ENCODE measurements around the gene C2orf69. TPM values are rescaled to one million over a fixed set of nuclear protein-coding genes. Genes with fewer than 3 reads are reported as not detected.

C2orf69 gene, protein sequence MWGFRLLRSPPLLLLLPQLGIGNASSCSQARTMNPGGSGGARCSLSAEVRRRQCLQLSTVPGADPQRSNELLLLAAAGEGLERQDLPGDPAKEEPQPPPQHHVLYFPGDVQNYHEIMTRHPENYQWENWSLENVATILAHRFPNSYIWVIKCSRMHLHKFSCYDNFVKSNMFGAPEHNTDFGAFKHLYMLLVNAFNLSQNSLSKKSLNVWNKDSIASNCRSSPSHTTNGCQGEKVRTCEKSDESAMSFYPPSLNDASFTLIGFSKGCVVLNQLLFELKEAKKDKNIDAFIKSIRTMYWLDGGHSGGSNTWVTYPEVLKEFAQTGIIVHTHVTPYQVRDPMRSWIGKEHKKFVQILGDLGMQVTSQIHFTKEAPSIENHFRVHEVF
- 10 to 100 TPM; 12.4 to 15.3 TPM for total RNA-seq

DNA sequence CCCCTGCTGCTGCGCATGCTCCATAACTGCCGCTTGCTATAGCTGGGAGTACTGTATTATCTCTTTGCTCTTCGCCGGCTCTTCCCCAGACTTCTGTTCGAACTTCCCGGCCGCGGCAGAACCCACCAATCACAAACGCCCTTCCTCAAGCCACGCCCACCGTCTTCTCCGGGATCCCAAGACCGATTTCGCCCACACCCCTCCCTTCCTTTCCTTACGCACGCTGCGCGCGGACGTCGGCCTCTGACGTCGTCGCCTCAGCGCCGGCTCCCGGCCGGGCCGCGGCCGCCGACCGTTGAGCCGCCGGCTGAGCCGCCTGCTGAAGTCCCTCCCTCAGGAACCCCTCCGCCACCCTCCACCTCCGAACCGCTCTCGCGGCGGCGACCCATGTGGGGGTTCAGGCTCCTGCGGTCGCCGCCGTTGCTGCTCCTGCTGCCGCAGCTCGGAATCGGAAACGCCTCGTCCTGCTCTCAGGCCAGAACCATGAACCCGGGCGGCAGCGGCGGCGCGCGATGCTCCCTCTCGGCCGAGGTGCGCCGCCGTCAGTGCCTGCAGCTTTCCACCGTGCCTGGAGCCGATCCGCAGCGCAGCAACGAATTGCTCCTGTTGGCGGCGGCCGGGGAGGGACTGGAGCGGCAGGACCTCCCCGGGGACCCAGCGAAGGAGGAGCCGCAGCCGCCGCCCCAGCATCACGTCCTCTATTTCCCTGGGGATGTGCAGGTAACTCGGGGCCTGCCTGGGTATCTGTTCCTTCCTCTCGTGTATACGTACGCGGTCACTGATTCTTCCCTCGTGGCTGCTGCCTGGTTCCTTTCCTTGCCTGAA lies at the start of gene C2orf69:
Gene C2orf69 (plus strand): TSS at position 242 of the 825 bp plus-strand sequence. CDS start 146 bp downstream, at position 388.
- Mint-ChIP-seq H3K27ac (peak within 1 kb of the TSS; percentile 89), H3K4me1 (peaks cover 21% of the 10 kb centered on the region), H3K4me3 (peak within 1 kb of the TSS; percentile 96)

DNA sequence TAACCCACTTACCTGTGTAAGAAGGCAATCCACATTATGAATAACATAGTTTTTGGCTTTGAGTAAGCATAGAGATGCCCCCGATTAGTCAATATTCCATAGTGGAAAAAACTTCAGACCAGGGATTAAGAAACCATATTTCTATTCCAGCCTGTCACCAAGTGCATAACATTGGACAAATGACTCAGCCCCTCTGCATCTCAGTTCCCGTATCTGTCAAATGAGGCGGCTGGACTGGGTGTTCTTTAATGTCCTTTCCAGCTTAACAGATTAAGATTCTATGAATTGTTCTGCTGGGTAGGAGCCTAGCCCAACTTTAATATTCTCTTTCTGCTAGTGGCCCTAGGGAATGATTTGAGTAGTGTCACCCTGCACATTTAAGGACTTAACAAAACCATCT lies 48.3 kb upstream of the C2orf69 start:
- H3K4me1 Mint-ChIP-seq = no peaks in the 10 kb centered on the region
- H3K9me3 Mint-ChIP-seq (ENCODE audit: low read depth) = no peaks in the 10 kb centered on the region
- no peak overlapping the region for H3K4me3 Mint-ChIP-seq
- ATAC-seq = no peak
- intact Hi-C loops (cut with DNase I, micrococcal nuclease) = no loop called here
- no peaks in the 10 kb centered on the region for H3K36me3 Mint-ChIP-seq (ENCODE audit: low read depth)
- H3K27ac Mint-ChIP-seq = no peak overlapping the region
- no peak for DNase-seq
- ChIA-PET CTCF (interaction anchor here (0.7 to 1.5 kb wide), 3 partner anchors 77 to 1548 kb away, joined by 3 to 6 read pairs (median 5); no protein-coding TSS in a partner anchor), POLR2A (no interaction called here)
- H3K27me3 Mint-ChIP-seq = peaks cover 23% of the 10 kb centered on the region

More for the DNA sequence above, at the start of gene C2orf69:
- POLR2A ChIA-PET = interaction anchor here (0.6 kb wide), 1 partner anchor 287 kb away, joined by 3 read pairs; no protein-coding TSS in a partner anchor
- Mint-ChIP-seq H3K36me3 (ENCODE audit: low read depth) (peaks cover 18% of the 10 kb centered on the region), H3K27me3 (peaks cover 2% of the 10 kb centered on the region), H3K9me3 (ENCODE audit: low read depth) (peaks cover 1% of the 10 kb centered on the region)
- intact Hi-C loops (cut with DNase I, micrococcal nuclease) = loop anchor here (1.0 to 2.0 kb wide), 4 partner anchors 44 to 615 kb away; partner anchors contain the start of genes FTCDNL1 (in 2 of the 2), MAIP1 (in 2 of the 2), TYW5 (in 2 of the 2) and SGO2 (in 1 of the 2)
- CTCF ChIA-PET = interaction anchor here (0.5 to 0.9 kb wide), 2 partner anchors 26 to 978 kb away, joined by 3 to 4 read pairs; partner anchors contain the start of genes NIF3L1 and PPIL3
- ATAC-seq (peak; percentile 91), DNase-seq (peak; percentile 97)

DNA sequence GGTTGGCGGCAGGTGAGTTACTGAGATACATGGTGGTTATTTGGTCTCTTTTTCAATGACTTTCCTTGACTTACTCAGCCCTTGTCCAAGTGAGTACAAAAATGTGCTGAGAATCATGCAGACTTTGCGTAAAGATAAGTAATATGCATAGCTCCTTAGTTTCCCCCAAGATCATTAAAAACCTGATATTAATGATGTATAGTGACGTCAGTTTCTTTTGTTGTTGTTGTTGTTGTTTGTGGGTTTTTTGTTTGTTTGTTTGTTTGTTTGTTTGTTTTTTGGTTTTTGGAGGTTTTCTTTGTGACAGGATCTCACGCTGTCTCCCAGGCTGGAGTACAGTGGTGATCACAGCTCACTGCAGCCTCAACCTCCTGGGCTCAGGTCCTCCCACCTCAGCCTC lies 45.2 kb upstream of the C2orf69 start:
- intact Hi-C loops (cut with DNase I, micrococcal nuclease) = no loop called here
- no peak for DNase-seq
- no peaks in the 10 kb centered on the region for H3K36me3 Mint-ChIP-seq (ENCODE audit: low read depth)
- H3K27me3 Mint-ChIP-seq = peaks cover 21% of the 10 kb centered on the region
- H3K27ac Mint-ChIP-seq = no peak overlapping the region
- H3K9me3 Mint-ChIP-seq (ENCODE audit: low read depth) = no peaks in the 10 kb centered on the region
- ChIA-PET CTCF (interaction anchor here (0.7 to 1.6 kb wide), 4 partner anchors 10 to 1266 kb away, joined by 3 to 6 read pairs (median 4); no protein-coding TSS in a partner anchor), POLR2A (no interaction called here)
- no peak overlapping the region for H3K4me3 Mint-ChIP-seq
- no peaks in the 10 kb centered on the region for H3K4me1 Mint-ChIP-seq
- ATAC-seq = no peak

DNA sequence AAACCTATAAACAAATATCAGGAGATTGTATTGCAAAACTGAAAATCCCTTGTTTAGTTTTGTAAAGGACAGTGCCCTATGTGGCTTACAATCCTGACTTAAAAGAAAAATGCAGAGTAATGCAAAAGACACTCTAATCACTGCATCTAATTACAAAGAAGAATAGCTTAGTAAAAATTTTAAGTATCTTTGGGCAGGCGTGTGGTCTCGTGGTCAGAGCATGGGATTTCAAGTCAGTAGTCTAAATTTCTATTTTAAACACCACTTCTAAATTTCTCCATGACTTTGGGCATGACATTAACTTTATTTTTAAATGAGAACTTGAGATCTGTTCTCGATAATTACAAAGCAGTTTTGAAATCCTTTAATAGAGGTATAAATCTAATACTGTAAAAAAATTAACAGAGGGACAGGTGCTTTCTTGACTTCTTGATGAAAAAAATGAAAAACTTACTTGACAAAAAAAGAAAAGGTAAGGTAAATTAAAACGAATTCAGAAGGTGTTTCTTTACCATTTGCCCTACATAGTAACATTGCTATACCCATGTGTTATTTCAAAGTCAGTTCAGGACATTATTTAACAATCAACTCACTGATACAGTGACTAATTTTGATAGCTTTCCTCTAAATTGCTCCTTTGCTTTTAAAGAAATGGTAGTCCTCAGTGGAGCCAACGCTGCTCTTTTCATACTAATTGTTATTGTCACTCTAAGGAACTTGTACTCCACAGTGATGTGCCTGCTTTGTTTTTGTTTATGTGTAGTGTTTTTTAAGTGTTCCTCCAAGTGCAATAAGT lies 42.5 kb upstream of the C2orf69 start:
- H3K4me1 Mint-ChIP-seq = no peaks in the 10 kb centered on the region
- no peak for DNase-seq
- POLR2A ChIA-PET = no interaction called here
- no peak overlapping the region for H3K4me3 Mint-ChIP-seq
- CTCF ChIA-PET = interaction anchor here (1.0 kb wide), 1 partner anchor 129 kb away, joined by 3 read pairs; no protein-coding TSS in a partner anchor
- H3K9me3 Mint-ChIP-seq (ENCODE audit: low read depth) = no peaks in the 10 kb centered on the region
- H3K27ac Mint-ChIP-seq = no peak overlapping the region
- no peaks in the 10 kb centered on the region for H3K36me3 Mint-ChIP-seq (ENCODE audit: low read depth)
- peaks cover 18% of the 10 kb centered on the region for H3K27me3 Mint-ChIP-seq
- no peak for ATAC-seq
- intact Hi-C loops (cut with DNase I, micrococcal nuclease) = no loop called here

DNA sequence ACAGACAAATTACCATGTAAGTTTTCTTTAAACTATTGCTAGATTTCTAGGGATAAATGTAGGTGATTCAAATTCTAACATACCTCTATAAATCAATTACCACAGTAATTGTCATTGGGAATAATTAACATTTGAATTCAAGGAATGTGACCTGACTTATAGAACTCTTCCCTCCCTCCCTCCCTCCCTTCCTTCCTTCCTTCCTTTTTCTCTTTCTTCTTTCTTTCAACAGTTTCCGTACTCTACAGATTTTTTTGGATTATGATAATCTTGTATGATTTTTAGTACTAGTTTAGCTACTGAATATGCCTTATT lies 41.9 kb upstream of the C2orf69 start:
- Mint-ChIP-seq H3K4me3 (no peak overlapping the region), H3K4me1 (no peaks in the 10 kb centered on the region), H3K9me3 (ENCODE audit: low read depth) (peaks cover 5% of the 10 kb centered on the region), H3K27ac (no peak overlapping the region), H3K36me3 (ENCODE audit: low read depth) (peaks cover 4% of the 10 kb centered on the region), H3K27me3 (peaks cover 22% of the 10 kb centered on the region)
- no peak for ATAC-seq
- POLR2A ChIA-PET = no interaction called here
- intact Hi-C loops (cut with DNase I, micrococcal nuclease) = no loop called here
- DNase-seq = no peak
- CTCF ChIA-PET = no interaction called here

DNA sequence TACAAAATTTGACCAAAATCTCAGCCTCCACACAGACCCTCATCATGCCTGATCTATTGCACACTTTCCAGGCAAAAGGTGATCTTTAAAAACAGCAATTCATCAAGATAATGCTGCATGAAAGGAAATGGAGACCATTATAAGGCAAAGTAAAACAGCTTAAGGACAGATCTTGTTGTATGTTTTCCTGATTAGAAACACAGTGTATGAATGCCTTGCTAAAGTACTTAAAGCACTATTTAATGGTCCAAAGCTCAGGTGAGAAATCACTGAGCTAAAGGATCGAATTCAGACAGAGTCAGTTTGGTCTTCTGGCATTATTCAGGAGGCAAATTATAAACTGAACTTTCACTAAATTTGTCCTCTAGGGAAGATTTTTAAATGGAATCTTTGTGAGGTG lies 41.4 kb upstream of the C2orf69 start:
- Mint-ChIP-seq H3K4me1 (no peaks in the 10 kb centered on the region), H3K4me3 (no peak overlapping the region), H3K27me3 (peaks cover 25% of the 10 kb centered on the region), H3K36me3 (ENCODE audit: low read depth) (peaks cover 4% of the 10 kb centered on the region), H3K9me3 (ENCODE audit: low read depth) (peaks cover 9% of the 10 kb centered on the region), H3K27ac (no peak overlapping the region)
- ChIA-PET POLR2A (no interaction called here), CTCF (interaction anchor here (1.6 kb wide), 1 partner anchor 8 kb away, joined by 5 read pairs; no protein-coding TSS in a partner anchor)
- intact Hi-C loops (cut with DNase I, micrococcal nuclease) = no loop called here
- ATAC-seq (no peak), DNase-seq (no peak)

DNA sequence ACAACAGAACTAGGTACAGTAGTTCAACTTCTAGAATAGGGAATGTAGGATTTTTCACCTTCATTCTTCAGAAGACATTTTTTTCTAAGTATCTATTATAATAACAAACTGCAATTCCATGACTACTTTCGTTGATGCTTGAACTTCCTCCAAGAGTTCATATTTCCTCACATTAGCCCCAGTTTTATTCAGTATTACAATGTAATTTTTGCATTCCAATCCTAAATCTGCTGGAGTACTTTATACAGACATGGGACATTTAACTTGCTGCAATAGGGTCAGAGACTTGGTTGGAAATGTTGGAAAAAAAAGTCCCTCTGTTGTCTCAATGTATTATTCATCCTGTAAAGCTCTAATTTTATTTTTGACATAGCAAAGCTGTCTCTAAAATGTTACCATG lies 40.5 kb upstream of the C2orf69 start:
- H3K36me3 Mint-ChIP-seq (ENCODE audit: low read depth) = peaks cover 4% of the 10 kb centered on the region
- DNase-seq (no peak), ATAC-seq (no peak)
- no peaks in the 10 kb centered on the region for H3K4me1 Mint-ChIP-seq
- peaks cover 29% of the 10 kb centered on the region for H3K27me3 Mint-ChIP-seq
- ChIA-PET POLR2A (no interaction called here), CTCF (interaction anchor here (1.6 kb wide), 1 partner anchor 9 kb away, joined by 5 read pairs; no protein-coding TSS in a partner anchor)
- no peak overlapping the region for H3K27ac Mint-ChIP-seq
- intact Hi-C loops (cut with DNase I, micrococcal nuclease) = no loop called here
- H3K4me3 Mint-ChIP-seq = no peak overlapping the region
- peaks cover 12% of the 10 kb centered on the region for H3K9me3 Mint-ChIP-seq (ENCODE audit: low read depth)

DNA sequence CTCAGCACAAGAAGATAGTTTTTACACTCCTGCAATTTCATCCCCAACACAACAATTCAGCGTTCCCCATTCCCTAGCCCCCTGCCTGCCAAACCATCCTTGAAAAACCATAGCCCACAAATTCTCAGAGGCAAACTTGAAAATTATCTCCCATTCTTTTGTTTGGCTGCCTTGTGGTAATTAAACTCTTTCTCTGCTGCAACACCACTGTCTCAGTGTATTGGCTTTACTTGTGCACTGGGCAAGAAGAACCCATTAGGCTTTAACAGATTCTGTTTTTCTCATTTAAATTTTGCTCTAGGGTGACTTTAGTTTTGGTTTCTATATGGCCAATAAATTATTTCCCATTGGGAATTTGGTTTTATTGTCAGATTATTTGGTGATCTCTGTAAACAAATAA lies 36.9 kb upstream of the C2orf69 start:
- H3K4me1 Mint-ChIP-seq = no peaks in the 10 kb centered on the region
- no peak overlapping the region for H3K4me3 Mint-ChIP-seq
- peaks cover 12% of the 10 kb centered on the region for H3K9me3 Mint-ChIP-seq (ENCODE audit: low read depth)
- ATAC-seq (no peak), DNase-seq (no peak)
- ChIA-PET CTCF (no interaction called here), POLR2A (no interaction called here)
- H3K36me3 Mint-ChIP-seq (ENCODE audit: low read depth) = peaks cover 4% of the 10 kb centered on the region
- H3K27ac Mint-ChIP-seq = no peak overlapping the region
- intact Hi-C loops (cut with DNase I, micrococcal nuclease) = no loop called here
- peaks cover 18% of the 10 kb centered on the region for H3K27me3 Mint-ChIP-seq

DNA sequence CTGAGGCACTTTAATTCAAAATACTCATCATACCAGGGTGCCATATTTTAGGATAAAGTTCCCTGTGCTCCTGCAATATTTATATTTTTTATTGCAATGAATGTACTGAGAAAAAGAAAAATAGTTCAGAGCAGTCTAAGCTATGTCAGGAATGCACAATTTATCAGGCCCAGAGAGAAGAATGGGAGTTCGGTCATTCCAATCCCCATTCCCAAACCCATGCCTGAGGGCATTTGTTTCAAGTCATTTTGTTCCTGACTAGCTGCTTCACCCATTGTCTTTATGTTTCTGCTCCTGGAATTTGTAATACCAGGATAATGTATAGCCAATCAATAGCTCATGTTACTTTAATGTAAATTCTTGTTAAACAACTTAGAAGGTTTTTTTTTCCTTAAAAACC lies 35.7 kb upstream of the C2orf69 start:
- CTCF ChIA-PET = no interaction called here
- Mint-ChIP-seq H3K27me3 (peaks cover 17% of the 10 kb centered on the region), H3K36me3 (ENCODE audit: low read depth) (peaks cover 4% of the 10 kb centered on the region), H3K27ac (no peak overlapping the region), H3K4me3 (no peak overlapping the region), H3K4me1 (no peaks in the 10 kb centered on the region), H3K9me3 (ENCODE audit: low read depth) (peaks cover 12% of the 10 kb centered on the region)
- DNase-seq (no peak), ATAC-seq (no peak)
- POLR2A ChIA-PET = no interaction called here
- intact Hi-C loops (cut with DNase I, micrococcal nuclease) = no loop called here

DNA sequence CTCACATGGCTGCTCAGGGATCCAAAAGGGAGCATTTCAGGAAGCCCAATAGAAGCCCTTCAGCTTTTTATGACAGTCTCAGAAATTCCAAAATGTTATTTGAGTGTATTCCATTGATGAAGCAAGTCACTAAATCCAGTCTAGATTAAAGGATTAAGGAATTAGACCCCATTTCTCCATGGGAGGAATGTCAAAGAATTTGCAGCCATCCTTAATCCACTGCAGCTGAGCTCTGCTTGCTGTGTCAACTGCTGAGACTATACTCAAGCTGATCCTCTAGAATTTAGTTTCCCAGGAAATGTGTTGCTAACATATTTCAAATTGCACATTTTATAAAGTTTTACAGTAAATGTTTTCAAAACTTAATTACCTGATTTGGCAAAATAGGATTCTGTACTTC lies 28.4 kb upstream of the C2orf69 start:
- DNase-seq = no peak
- intact Hi-C loops (cut with DNase I, micrococcal nuclease) = no loop called here
- ChIA-PET POLR2A (no interaction called here), CTCF (interaction anchor here (0.6 to 1.0 kb wide), 3 partner anchors 11 to 21 kb away, joined by 3 to 4 read pairs (median 3); no protein-coding TSS in a partner anchor)
- Mint-ChIP-seq H3K36me3 (ENCODE audit: low read depth) (no peaks in the 10 kb centered on the region), H3K4me1 (peaks cover 6% of the 10 kb centered on the region), H3K4me3 (no peak overlapping the region), H3K9me3 (ENCODE audit: low read depth) (peaks cover 7% of the 10 kb centered on the region), H3K27me3 (peaks cover 22% of the 10 kb centered on the region), H3K27ac (no peak overlapping the region)
- ATAC-seq = no peak
